GM13977 (cell line): Measurements from ENCODE around the gene HS3ST4.

Experiments
- DNase-seq: peaks from one replicate; pipeline ENCODE4 v3.0.0; 2012; ENCODE audit warnings: low spot score
- in situ Hi-C: fragments of 300-500 bp; cut with MboI; formaldehyde crosslinking; loops from one replicate; pipeline ENCODE4 v1.12.0; 2022; ENCODE audit warnings: low sequenced_read_pairs, low pct_unique_long_range_greater_than_20kb, mixed read lengths, inconsistent platforms; ENCODE audit not compliant: unreplicated experiment
- TF ChIP-seq, protein P1 (sequence below): IDR thresholded peaks from 2 replicates; pipeline ENCODE4 v1.5.1; 2012; ENCODE audit warnings: mild to moderate bottlenecking, control low read depth; ENCODE audit not compliant: insufficient read depth; ENCODE audit errors: extremely low read depth, missing control alignments

The HS3ST4 gene

DNA sequence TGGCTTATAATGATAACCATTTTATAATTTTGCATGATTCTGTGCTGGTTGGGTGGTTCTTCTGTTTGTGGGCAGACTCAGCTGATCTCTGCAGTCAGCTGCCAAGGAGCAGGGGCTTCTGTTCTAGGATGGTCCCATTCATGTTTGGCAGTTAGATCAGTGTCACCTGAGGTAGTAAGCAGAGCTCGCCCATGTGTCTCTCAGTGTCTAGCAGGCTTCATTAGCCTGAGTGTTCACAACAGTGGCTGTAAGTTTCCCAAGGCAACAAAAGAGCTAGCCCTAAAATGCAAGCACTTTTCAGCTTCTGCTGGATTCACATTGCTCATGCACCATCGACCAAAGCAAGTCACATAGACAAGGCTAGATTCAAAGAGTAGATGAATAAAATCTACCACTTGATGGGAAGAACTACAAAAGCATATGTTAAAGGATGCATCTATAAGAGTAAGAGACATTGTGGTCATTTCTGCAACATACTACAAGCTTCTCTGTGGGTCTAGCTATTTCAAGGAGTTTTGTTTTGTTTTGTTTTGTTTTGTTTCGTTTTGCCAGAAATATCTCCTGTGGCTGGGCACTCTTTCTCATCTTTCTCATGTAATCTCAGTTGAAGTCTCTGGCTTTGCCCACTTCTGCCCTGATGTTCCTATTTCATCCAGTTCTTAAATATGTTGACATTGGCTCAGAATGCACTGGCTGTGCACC, 180.8 kb downstream of the HS3ST4 start:
- TF ChIP-seq, protein P1, sequence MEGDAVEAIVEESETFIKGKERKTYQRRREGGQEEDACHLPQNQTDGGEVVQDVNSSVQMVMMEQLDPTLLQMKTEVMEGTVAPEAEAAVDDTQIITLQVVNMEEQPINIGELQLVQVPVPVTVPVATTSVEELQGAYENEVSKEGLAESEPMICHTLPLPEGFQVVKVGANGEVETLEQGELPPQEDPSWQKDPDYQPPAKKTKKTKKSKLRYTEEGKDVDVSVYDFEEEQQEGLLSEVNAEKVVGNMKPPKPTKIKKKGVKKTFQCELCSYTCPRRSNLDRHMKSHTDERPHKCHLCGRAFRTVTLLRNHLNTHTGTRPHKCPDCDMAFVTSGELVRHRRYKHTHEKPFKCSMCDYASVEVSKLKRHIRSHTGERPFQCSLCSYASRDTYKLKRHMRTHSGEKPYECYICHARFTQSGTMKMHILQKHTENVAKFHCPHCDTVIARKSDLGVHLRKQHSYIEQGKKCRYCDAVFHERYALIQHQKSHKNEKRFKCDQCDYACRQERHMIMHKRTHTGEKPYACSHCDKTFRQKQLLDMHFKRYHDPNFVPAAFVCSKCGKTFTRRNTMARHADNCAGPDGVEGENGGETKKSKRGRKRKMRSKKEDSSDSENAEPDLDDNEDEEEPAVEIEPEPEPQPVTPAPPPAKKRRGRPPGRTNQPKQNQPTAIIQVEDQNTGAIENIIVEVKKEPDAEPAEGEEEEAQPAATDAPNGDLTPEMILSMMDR, result no peak

DNA sequence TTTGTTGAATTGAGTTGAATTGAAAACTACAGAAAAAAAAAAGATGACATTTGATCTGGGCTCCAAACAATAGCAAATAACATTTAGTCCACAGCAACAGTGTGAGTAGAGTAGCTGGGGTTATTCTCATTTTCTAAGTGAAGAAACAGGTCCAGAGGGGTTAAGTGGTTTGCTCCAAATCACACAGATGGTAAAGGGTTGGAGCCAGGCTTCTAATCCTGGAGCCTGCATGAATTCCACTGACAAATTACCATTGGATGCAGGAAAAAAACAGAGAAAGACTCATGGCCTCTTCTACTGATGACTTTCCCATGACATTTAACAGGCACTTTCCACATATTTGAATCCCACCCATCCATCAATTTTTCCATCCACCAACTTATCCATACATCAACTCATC, 182.4 kb downstream of the HS3ST4 start:
- in situ Hi-C loops, result no loop called here
- no peak for DNase-seq
- TF ChIP-seq, protein P1, result no peak

More for the DNA sequence above, 180.8 kb downstream of the HS3ST4 start:
- in situ Hi-C loops, result no loop called here
- no peak for DNase-seq

DNA sequence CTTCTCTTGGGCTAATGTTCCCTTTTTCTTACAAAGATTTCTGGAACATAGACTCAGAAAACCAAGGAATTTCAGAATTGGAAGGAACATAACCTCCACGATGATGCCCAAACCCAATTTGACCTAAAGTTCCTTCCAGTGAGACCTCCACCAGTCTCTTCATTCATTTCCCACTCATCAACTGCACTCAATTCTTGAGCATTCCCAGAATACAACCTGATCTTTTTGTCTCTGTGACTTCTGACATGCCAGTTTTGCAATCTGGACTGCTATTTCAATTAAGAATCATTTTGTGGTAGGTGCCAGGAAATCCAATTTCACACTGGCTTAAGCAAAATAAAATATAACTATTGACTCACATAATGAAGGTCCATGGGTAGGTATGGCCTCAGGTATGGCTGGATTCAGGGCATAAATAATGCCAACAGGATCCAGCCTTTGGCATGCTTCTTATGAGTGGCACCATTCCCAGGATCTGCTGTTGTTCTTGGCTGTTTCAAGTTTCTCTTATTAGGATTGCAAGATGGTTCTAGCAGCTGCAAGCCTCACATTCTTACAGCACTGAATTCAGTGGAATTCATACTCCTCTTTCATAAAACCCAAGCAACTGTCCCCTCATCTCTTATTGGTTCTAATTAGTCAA, 184.3 kb downstream of the HS3ST4 start:
- TF ChIP-seq, protein P1, result no peak
- in situ Hi-C loops, result no loop called here
- no peak for DNase-seq

DNA sequence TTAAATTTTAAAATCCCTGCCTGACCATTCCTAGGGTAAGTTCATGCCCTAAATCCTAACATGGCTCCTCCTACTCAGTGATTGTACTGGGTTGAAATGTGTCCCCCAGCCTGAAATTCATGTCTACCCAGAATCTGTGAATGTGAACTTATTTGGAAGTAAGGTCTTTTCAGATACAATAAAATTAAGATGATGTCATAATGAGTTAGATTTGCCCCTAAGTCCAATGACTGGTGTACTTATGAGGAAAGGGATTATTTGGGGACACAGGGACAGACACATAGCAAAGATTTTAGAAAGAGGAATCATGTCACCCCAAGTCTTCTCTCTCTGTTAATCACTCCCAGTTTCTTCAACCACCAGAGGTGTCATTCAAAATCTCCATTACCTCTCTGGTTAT, 185.3 kb downstream of the HS3ST4 start:
- TF ChIP-seq, protein P1, result no peak
- in situ Hi-C loops, result no loop called here

DNA sequence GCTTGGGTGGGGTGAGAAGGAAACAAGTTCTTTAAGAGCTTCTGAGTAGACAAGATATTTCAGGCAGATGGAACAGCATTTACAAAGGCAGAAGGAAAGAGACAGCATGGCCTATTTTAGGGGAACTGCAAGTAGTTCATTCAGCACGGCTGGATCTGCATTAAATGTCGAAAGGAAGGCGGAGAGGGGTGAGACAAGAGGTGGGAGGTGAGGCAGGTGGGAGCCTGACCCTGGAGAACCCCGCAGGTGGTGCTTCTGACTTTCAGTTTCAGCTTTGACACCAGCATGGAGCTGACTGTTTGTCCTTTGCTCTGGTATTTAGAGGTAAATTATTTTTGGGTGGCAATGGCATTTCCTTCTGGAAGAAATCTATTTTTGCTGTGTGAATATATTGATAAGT, 194.8 kb downstream of the HS3ST4 start:
- TF ChIP-seq, protein P1, result no peak
- no peak for DNase-seq
- in situ Hi-C loops, result no loop called here

More for the DNA sequence above, 185.3 kb downstream of the HS3ST4 start:
- DNase-seq, result no peak

DNA sequence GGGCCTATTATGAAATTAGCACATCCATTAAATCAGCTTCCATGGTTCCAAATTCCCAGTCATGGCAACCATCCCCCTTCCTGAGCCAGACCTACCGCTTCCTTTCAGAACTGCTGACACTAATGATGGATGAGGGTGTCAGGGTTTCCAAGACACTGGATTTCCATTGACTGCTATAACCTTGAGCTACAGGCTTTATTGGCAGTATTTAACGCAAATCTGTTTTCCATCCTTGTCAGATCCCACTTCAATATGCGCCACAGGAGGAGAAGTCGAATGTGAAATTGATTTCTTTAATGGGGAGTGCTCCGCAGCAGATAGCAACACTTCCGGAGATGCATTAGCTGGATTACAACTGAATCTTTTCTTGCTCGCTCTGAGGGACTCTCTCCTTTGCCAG, 197.1 kb downstream of the HS3ST4 start:
- TF ChIP-seq, protein P1, result no peak
- in situ Hi-C loops, result no loop called here
- DNase-seq, result no peak
